Measurements from ENCODE around the gene CHAC2. TPM values are rescaled to one million over a fixed set of nuclear protein-coding genes. Genes with fewer than 3 reads are reported as not detected.

CHAC2 gene
- total and polyA plus RNA-seq, 2 of the 13 experiments (the other 11 are each of a cell fraction or from before 2014, with no cell fraction given): 1.7 to 10.7 TPM

- TF ChIP-seq U2AF1 (optimal IDR thresholded peaks at IDR 0.05; ENCODE audit: low read depth, low read length): no peak
- TF ChIP-seq ZNF552 (CRISPR knock-in tag; IDR thresholded peaks at IDR 0.05; ENCODE audit: borderline replicate concordance): no peak; the same call in 1 of the 2 replicates
- TF ChIP-seq ZNF724P (CRISPR knock-in tag; IDR thresholded peaks at IDR 0.05; ENCODE audit: borderline replicate concordance): peak; percentile 86
- TF ChIP-seq TRIM24 (CRISPR knock-in tag; IDR thresholded peaks at IDR 0.05): no peak
- TF ChIP-seq ZNF746 (CRISPR knock-in tag; IDR thresholded peaks at IDR 0.05): peak; percentile 68; the same call in 1 of the 2 replicates
- TF ChIP-seq ZNF460 (CRISPR knock-in tag; IDR thresholded peaks at IDR 0.05; ENCODE audit: borderline replicate concordance): peak; percentile 48; the same call in 1 of the 2 replicates
- TF ChIP-seq ZNF281 (CRISPR knock-in tag; IDR thresholded peaks at IDR 0.05; ENCODE audit: borderline replicate concordance): no peak; the same call in 1 of the 2 replicates
- TF ChIP-seq GPN1 (CRISPR knock-in tag; IDR thresholded peaks at IDR 0.05; ENCODE audit: borderline replicate concordance): no peak
- peak; percentile 81; the same call in 1 of the 2 replicates for TF ChIP-seq KLF9 (CRISPR knock-in tag; IDR thresholded peaks at IDR 0.05; ENCODE audit: low read depth)
- TF ChIP-seq RAD51 (IDR thresholded peaks at IDR 0.05; ENCODE audit: borderline replicate concordance): no peak
- no peak for TF ChIP-seq LCORL (IDR thresholded peaks at IDR 0.05)
- peak; percentile 89 for TF ChIP-seq LCORL (CRISPR knock-in tag; IDR thresholded peaks at IDR 0.05)
- peak; percentile 61; the same call in 1 of the 2 replicates for TF ChIP-seq PRDM15 (CRISPR knock-in tag; IDR thresholded peaks at IDR 0.05)
- peak; percentile 62; the same call in 1 of the 2 replicates for TF ChIP-seq ZNF431 (CRISPR knock-in tag; IDR thresholded peaks at IDR 0.05; ENCODE audit: borderline replicate concordance, low read depth)
- peak; percentile 97 for TF ChIP-seq HDAC2 (CRISPR knock-in tag; IDR thresholded peaks at IDR 0.05)
- TF ChIP-seq CAMTA2 (CRISPR knock-in tag; IDR thresholded peaks at IDR 0.05; ENCODE audit: borderline replicate concordance): peak; percentile 94
- TF ChIP-seq CCAR2 (optimal IDR thresholded peaks at IDR 0.05; ENCODE audit: low read depth, low read length): no peak
- no peak for TF ChIP-seq HDAC6 (IDR thresholded peaks at IDR 0.05; ENCODE audit: low read depth, low read length)
- TF ChIP-seq ZNF326 (CRISPR knock-in tag; IDR thresholded peaks at IDR 0.05; ENCODE audit: borderline replicate concordance): no peak
- TF ChIP-seq, protein P1, sequence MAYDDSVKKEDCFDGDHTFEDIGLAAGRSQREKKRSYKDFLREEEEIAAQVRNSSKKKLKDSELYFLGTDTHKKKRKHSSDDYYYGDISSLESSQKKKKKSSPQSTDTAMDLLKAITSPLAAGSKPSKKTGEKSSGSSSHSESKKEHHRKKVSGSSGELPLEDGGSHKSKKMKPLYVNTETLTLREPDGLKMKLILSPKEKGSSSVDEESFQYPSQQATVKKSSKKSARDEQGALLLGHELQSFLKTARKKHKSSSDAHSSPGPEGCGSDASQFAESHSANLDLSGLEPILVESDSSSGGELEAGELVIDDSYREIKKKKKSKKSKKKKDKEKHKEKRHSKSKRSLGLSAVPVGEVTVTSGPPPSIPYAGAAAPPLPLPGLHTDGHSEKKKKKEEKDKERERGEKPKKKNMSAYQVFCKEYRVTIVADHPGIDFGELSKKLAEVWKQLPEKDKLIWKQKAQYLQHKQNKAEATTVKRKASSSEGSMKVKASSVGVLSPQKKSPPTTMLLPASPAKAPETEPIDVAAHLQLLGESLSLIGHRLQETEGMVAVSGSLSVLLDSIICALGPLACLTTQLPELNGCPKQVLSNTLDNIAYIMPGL (CRISPR knock-in tag; IDR thresholded peaks at IDR 0.05; ENCODE audit: borderline replicate concordance in 1 of 2, low read depth in 1 of 2): peak; percentile 96 to 97
- peak; percentile 95 for TF ChIP-seq POLR2G (IDR thresholded peaks at IDR 0.05; ENCODE audit: low read depth, low read length)
These were observed 19.4 kb downstream of the CHAC2 start, which contains the start of the genes ASB3 and ERLEC1 (continued) for GRCh38 chr2:53786705-53787613.
